Osteoblast (primary cell): ENCODE measurements around the gene EPB41L4B. TPM values are rescaled to one million over a fixed set of nuclear protein-coding genes. Genes with fewer than 3 reads are reported as not detected.

Experiments
- DNase-seq: peaks from one replicate; pipeline ENCODE4 v3.0.0; 2011; ENCODE audit warnings: low spot score, mixed read lengths; ENCODE audit not compliant: insufficient read length; ENCODE audit errors: missing footprints
- H2AFZ ChIP-seq: 2 replicates; pipeline ENCODE4 v1.6.0; 2011; ENCODE audit warnings: mild to moderate bottlenecking, low read length
- H3K27ac ChIP-seq: 2 replicates; pipeline ENCODE4 v1.5.1; 2011; ENCODE audit warnings: mild to moderate bottlenecking, low read depth, low read length, moderate library complexity
- H3K27me3 ChIP-seq: 2 replicates; pipeline ENCODE4 v1.6.0; 2012; ENCODE audit warnings: mild to moderate bottlenecking, control low read depth, inconsistent platforms, low read length, moderate library complexity; ENCODE audit not compliant: insufficient read depth
- H3K36me3 ChIP-seq: 2 replicates; pipeline ENCODE4 v1.5.1; 2011; ENCODE audit warnings: mild to moderate bottlenecking, low read length, control low read depth, moderate library complexity; ENCODE audit not compliant: insufficient read depth
- H3K4me1 ChIP-seq: 2 replicates; pipeline ENCODE4 v1.5.1; 2011; ENCODE audit warnings: mild to moderate bottlenecking, low read length, control low read depth, moderate library complexity; ENCODE audit not compliant: insufficient read depth
- H3K4me2 ChIP-seq: 2 replicates; pipeline ENCODE4 v1.6.0; 2011; ENCODE audit warnings: mild to moderate bottlenecking, low read length; ENCODE audit not compliant: insufficient read depth
- H3K4me3 ChIP-seq: fragments of 200-600 bp; sonication (generic); 3 replicates; pipeline ENCODE4 v1.5.1; 2012; ENCODE audit warnings: mild to moderate bottlenecking, low read length, inconsistent platforms; ENCODE audit not compliant: insufficient read depth
- H3K79me2 ChIP-seq: 2 replicates; pipeline ENCODE4 v1.6.0; 2012; ENCODE audit warnings: mild to moderate bottlenecking, low read length, control low read depth, inconsistent platforms; ENCODE audit not compliant: insufficient read depth
- H3K9me3 ChIP-seq: 2 replicates; pipeline ENCODE4 v1.5.1; 2011; ENCODE audit warnings: low read depth, low read length, control low read depth
- H4K20me1 ChIP-seq: 2 replicates; pipeline ENCODE4 v1.6.0; 2012; ENCODE audit warnings: mild to moderate bottlenecking, low read length, control low read depth; ENCODE audit not compliant: insufficient read depth
- CTCF ChIP-seq: IDR thresholded peaks from 2 replicates; pipeline ENCODE4 v1.5.1; 2011; ENCODE audit warnings: mild to moderate bottlenecking, low read depth, low read length, moderate library complexity; ENCODE audit errors: extremely low read depth
- total RNA-seq: library from RNA; depleted of rRNA; stranded (reverse); fragments of >200 nt; gene quantifications from 2 replicates; pipeline ENCODE4 v1.2.3, GENCODE V29; 2012

EPB41L4B gene
- total RNA-seq, 1 donor: 2.2 TPM

DNA sequence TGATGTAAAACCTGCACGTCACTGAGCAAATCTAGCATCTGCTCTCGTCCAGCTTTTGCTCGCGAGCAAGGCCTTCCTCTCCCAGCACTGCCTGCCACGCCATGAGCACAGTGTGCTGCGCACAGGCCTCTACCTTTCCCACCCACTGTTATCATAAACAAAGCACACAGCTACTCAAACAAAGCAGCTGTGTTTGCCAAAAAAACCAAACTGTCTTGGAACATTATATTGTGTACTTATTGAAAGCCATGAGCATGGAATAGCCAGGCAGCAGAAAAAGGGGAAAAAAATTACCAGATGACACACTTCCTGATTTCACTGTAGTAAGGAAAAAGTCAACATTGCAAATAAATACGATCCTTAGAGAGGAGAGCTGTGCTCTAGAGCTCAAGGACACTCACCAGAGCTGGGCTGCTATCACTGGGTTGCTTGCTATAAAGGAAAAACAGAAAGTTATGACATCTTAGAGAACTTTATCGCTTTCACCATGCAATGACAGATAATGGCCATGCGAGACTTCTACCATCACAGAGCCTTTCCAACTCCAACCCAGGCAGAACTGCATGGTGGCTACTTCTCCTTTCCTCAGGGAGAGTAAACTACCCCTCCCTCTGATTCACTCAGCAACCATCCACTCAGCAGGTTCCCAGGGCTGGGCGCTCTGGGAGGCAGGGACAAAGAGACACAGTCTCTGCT is 69.6 kb downstream of the EPB41L4B start:
- Histone ChIP-seq H2AFZ (peak overlapping the region; percentile 46), H3K4me1 (peaks cover 54% of the 10 kb centered on the region), H3K79me2 (no peaks in the 10 kb centered on the region), H3K27me3 (no peaks in the 10 kb centered on the region), H3K36me3 (no peaks in the 10 kb centered on the region), H3K4me2 (peak overlapping the region; percentile 45), H3K4me3 (no peak overlapping the region), H4K20me1 (no peaks in the 10 kb centered on the region), H3K9me3 (no peaks in the 10 kb centered on the region), H3K27ac (peak overlapping the region; percentile 49)
- no peak for TF ChIP-seq CTCF
- peak; percentile 78 for DNase-seq

DNA sequence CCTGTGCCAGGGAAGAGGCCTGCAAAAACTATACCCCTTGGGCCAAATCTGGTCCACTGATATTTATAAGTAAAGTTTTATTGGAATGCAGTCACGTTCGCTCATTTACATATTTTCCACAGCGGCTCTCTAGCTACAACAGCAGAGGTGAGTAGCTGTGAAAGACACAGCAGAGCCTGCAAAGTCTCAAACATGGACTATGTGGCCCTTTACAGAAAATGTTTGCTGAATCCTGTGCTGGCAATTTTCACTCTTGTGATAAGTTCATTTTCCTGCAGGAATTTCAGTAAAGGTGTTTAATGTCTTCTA is 70.1 kb downstream of the EPB41L4B start:
- Histone ChIP-seq H3K79me2 (no peaks in the 10 kb centered on the region), H3K4me2 (no peak overlapping the region), H3K9me3 (no peaks in the 10 kb centered on the region), H2AFZ (no peak overlapping the region), H3K27me3 (no peaks in the 10 kb centered on the region), H3K27ac (peak overlapping the region; percentile 49), H3K4me3 (no peak overlapping the region), H4K20me1 (no peaks in the 10 kb centered on the region), H3K36me3 (no peaks in the 10 kb centered on the region), H3K4me1 (peaks cover 50% of the 10 kb centered on the region)
- TF ChIP-seq CTCF: no peak
- DNase-seq: no peak

- H3K4me3 ChIP-seq: no peak overlapping the region
- H3K36me3 ChIP-seq: no peaks in the 10 kb centered on the region
- no peak overlapping the region for H3K4me2 ChIP-seq
- H3K9me3 ChIP-seq: no peaks in the 10 kb centered on the region
- no peaks in the 10 kb centered on the region for H3K79me2 ChIP-seq
- no peak overlapping the region for H2AFZ ChIP-seq
- H3K27ac ChIP-seq: no peak overlapping the region
- H3K27me3 ChIP-seq: no peaks in the 10 kb centered on the region
- no peak for TF ChIP-seq CTCF
- H4K20me1 ChIP-seq: no peaks in the 10 kb centered on the region
- H3K4me1 ChIP-seq: peaks cover 47% of the 10 kb centered on the region
- no peak for DNase-seq
Measured at GRCh38 chr9:109250311-109250741, 70.5 kb downstream of the EPB41L4B start.

DNA sequence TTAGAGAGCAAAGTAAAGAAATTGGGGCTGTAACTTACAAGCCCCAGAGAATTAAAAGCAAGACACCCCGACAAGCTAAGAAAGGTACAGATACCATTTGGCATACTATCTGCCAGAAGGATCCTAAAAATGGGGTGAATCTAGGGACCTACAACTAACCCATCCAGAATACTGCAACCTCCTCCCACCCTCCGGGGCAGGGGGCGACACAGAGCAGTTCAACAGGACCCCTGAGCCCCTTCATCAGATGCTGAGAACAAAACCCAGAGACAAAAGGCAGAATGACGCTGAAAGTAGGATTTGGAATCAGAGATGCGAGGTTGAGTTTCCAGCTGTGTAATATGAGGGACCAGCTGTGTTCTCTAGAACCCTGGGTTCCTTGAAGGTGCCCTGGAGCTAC is 71.2 kb downstream of the EPB41L4B start:
- H4K20me1 ChIP-seq: no peaks in the 10 kb centered on the region
- no peak overlapping the region for H3K27ac ChIP-seq
- H3K4me2 ChIP-seq: no peak overlapping the region
- H3K79me2 ChIP-seq: no peaks in the 10 kb centered on the region
- no peaks in the 10 kb centered on the region for H3K36me3 ChIP-seq
- peaks cover 40% of the 10 kb centered on the region for H3K4me1 ChIP-seq
- no peak overlapping the region for H3K4me3 ChIP-seq
- H3K27me3 ChIP-seq: no peaks in the 10 kb centered on the region
- H2AFZ ChIP-seq: no peak overlapping the region
- DNase-seq: no peak
- no peaks in the 10 kb centered on the region for H3K9me3 ChIP-seq
- no peak for TF ChIP-seq CTCF
